GM12891 (cell line): ENCODE results near the gene TAS2R20.

Experiments
- POLR2A ChIP-seq: IDR thresholded peaks from 2 replicates; pipeline ENCODE4 v1.6.1; 2011; ENCODE audit warnings: low read depth, low read length, control low read depth
- POLR2AphosphoS5 ChIP-seq: IDR thresholded peaks from 2 replicates; pipeline ENCODE4 v1.6.1; 2011; ENCODE audit warnings: low read depth, low read length, control low read depth
- SPI1 ChIP-seq: IDR thresholded peaks from 2 replicates; pipeline ENCODE4 v1.6.1; 2011; ENCODE audit warnings: low read depth, low read length, control low read depth
- TAF1 ChIP-seq: IDR thresholded peaks from 2 replicates; pipeline ENCODE4 v1.6.1; 2011; ENCODE audit warnings: low read depth, low read length, control low read depth

GRCh38 chr12:11040162-11040561, 42.1 kb upstream of the TAS2R20 start:
- no peak for TF ChIP-seq POLR2A
- no peak for TF ChIP-seq POLR2AphosphoS5
- no peak for TF ChIP-seq SPI1
- TF ChIP-seq TAF1, result no peak
